Stimulated activated CD8-positive, alpha-beta memory T cell treated with anti-CD3 and anti-CD28 coated beads, Interleukin-2, amount 100 ng/mL, for 48 hours (primary cell): ENCODE results near the gene AVP.

Source experiments
- DNase-seq, 2 donors: peaks; one replicate each; pipeline ENCODE4 v3.0.0-alpha.2; 2020; ENCODE audit warnings: low read depth in 2 of 2

AVP gene

DNA sequence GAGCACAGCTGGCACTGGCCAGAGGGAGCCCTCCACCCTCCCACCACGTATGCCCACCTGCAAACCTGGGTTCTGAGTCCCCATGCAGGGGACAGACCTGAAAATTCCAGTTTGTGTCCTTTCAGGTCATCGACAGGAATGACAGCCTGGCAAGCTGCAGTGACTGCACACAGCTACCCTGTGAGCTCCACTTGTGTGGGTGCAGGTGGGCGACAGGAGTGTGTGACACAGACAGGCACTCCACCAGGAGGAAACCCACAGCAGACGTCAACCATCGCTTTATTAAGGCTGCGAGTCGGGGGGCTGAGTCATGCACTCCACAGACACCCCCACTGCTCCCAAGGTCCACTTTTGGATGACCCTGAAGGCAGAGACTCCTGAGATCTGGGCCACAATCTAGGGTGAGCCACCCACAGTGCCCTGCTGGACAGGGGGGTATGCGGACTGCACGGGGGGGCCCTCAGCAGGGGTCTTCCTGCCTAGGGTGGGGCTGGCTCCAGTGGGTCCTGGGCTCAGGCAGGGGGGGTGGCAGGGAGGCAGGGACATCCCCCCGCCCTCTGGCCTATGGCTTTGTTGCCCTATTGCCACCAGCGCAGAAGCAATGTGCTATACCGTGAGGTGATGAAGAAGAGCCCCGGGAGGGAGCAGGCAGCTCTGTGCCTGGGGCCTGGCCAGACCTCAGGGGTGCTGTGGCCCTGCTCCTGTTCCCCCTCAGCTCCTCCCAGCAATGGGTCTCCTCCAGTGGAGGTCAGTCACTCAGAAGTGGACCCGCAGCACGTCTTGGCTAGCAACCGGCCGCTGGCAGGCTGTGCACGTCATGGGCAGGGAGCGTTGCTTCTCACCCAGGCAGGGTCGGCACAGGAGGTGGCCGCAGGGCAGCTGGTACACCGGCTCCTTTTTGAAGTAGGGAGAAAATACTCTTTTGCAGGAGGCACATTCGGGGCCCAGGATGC is 25.1 kb upstream of the AVP start:
- no peak for DNase-seq

DNA sequence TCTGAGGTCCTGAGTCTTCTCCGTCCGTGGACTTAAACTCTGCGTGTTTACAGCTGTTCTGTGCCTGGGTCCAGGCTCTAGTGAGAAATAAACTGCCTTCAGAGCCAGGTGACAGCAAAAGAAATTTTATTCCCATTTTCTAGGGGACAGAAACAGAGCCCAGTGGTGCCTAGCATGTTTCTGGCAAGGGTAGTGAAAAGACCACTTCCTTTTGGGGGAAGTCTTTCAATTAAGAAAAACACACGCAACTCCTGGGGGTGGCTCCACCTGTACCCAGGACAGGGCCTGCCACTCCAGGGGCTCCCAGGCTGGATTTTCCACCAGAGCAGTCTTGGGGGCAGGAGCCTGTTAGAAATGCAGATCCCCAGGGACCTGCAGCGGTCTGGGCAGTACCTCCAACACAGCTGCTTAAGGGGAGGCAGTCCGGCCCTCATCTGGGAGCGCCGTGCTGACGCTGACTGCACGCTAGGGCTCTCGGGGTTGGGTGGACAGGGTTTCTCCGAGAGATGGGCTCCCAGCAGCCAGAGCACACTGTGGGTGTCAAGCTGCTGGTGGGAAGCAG is 23.0 kb upstream of the AVP start:
- DNase-seq = no peak

DNA sequence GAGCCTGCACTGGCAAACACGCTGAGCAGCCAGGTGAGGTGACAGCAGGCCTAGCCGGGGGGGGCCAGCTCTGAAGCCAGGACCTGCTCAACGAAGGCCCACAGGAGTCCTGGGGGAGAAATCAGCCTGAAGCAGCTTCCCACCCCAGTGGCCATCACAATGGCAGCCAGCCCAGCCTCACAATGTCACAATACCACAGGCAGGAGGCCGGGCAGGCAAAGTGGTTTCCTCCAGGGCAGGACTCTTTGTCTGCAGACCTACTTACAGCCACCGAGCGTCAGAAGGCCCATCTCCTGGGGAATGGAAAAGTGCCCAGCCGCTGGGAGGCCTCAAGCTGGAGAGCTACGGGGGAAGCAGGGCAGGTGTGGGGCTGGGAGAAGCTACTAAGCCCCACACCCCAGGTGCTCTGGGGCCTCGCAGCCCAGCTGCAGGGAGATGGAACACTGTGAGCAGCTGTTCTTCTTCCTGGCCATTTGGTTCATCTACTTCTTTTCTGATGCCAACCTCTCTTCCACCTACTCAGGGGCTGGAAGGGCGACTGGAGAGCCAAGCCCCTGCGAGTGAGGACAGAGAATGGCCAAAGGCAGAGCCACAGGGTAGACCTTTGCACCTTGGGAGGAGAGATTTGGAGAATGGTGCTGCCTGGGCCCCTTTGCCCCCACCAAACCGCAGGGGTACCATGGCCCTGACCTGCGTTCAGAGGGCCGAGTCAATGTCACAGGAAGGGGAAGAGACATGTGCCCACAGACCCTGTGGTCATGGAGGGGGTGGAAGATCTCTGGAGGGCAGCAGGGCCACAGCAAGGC is 22.3 kb upstream of the AVP start:
- DNase-seq = no peak

DNA sequence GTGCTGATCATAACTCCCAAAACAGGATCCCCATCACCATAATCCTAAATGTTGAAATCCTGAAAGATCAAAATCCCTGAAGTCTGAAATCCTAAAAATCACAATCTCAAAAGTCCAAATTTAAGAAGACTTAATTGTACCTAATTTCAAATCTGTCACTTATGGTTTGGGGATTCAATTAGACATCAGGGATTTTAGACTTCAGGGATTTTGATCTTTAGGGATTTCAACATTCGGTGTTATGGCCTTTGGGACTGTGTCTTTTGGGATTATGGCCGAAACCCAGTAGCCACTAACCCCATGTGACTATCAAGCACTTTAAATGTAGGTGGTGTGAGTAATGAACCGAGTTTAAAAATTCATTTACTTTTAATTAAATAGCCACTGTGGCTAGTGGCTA is 21.7 kb upstream of the AVP start:
- no peak for DNase-seq

DNA sequence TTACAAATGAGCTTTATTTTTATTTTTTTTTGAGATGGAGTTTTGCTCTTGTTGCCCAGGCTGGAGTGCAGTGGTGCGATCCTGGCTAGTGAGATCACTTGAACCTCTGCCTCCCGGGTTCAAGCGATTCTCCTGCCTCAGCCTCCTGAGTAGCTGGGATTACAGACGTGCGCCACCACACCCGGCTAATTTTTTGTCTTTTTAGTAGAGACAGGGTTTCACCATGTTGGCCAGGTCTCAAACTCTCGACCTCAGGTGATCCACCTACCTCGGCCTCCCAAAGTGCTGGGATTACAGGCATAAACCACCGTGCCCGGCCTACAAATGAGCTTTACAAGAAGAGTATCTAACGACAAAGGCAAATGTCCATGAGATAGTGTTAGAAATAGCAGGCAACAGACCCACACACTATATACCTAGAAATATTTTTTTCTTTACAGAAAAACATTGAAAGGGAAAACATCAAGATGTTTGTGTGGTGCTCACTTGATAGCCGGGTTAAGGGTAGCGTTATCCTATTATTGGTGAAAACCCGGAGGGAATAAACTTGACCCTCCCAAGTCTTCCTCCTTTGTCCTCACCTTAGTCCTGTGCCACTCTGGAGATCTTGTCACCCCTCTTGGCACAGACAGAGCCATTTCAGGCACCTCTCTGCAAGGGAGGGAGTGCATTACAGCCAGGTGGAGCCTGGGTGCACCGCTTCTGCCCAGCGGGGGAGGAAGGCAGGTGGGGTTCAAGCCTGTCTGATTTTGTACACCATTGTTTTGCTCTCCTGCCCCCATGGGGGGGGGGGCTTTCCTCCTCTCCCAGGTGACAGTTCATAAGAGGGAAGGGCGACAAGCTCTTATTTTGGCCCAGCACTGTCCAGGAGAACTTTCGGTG is 21.0 kb upstream of the AVP start:
- DNase-seq = no peak

DNA sequence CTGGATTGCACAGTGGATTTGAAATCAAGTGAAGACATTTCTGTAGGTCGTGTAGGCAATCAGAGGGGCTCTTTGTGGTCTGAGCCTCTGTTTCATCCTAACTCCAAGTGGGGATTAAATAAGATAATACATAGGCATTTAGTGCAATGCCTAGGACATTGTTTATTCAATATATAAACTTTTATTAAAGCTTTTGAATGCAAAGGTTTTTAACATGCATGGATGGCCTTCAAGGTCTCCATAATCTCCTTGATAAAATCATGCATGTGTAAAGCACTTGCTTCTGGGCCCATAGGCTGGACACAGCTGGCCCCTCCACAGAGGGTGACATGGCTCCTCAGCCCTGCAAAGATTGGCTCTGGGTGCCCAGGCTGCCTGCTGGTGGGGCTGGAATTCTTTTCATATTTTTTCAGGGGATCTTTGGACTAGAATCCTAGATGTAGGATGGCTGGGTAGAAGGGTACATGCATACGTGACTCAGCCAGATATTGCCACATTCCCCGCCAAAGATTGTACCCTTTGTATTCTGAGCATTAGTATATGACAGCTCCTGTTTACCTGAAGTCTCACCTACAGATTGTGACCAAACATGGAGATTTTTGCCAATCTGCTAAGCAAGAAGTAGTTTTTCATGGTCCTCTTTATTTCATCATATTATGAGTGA is 19.0 kb upstream of the AVP start:
- no peak for DNase-seq

DNA sequence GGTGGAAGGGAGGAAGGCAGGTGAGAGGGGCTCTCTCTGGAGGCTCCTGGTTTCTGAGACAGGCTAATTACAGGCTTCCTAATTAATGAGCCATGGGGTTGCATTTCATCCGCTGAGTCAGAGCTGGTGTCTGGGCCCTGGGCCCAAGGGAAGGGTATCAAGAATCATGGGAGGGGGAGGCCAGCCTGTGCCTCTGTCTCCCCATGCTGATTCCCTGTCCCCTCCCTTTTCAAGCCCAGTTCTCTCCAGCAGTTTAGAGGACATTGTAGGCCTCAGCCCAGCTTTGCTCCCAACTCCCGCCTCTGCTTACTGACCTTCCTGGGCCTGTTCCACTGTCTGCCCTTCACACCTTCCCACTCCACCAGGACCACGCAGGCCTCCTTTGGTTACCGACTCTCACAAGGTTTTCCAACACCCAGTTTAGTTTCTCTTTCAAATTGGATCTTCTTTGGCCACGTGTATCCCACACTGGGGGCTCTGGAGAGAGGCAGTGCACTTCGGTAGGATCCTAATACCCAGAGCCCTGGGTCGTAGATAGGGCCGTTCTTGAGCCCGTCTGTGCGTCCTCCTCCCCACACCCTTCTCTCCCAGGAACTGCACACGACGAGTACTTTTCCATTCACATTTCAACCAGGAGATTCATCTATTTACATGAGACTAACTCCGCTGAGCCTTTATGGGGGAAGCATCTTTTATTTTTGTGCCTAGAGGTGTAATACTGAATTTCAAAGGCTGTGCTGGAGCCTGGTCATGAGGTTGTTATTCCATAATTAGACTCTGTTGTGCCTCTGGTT is 18.2 kb upstream of the AVP start:
- DNase-seq = no peak

DNA sequence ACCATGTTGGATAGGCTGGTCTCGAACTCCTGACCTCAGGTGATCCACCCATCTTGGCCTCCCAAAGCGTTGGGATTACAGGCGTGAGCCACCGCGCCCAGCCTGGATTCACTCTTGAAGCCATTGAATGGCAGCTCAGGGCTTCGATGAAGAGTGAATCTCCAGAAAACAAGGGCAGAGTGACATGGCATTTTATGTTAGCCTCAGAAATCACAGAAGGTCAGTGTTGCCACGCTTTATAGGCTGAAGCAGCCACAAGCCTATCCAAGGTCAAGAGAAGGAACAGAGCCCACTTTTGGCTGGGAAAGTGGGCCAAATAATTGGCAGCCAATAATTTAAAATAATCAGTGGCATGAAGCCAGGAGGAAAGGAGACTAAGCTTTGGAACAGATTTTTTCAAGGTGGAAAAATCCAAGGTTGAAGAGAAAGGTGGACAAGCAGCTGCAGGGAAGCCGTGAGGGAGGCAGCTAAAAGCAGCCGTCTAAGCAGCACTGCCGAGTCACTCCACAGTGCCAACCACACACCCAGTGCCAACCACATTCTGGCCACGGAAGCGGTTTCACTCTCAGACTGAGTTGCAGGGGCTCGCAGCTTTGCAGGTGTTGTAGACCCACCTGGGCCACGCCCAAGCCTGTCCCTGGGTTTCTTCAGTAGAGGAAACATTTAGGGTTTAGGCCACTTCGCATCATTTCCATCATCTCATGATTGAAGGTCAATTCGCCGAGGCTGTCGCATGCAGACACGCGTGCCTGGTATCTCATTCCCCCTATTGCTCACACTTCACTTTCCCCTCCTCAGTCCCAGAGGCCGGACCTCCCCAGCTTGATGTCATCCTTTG is 17.4 kb upstream of the AVP start:
- peak; percentile 49 to 65 for DNase-seq

DNA sequence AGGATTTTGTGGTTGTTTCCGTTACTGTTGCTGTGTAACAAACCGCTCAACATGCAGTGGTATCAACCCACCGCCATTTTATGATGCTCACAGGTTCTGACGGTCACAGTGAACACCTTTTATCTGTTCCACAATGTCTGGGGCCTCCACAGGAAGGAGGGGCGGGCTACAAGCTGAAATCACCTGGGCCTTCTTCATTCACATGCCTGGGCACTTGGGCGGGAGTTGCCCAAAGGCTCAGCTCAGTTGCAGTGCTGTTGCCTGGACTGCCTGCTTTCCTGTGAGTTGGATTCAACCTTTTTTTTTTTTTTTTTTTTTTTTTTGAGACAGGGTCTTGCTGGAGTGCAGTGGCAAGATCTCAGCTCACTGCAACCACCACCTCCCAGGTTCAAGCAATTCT is 16.7 kb upstream of the AVP start:
- DNase-seq = no peak

DNA sequence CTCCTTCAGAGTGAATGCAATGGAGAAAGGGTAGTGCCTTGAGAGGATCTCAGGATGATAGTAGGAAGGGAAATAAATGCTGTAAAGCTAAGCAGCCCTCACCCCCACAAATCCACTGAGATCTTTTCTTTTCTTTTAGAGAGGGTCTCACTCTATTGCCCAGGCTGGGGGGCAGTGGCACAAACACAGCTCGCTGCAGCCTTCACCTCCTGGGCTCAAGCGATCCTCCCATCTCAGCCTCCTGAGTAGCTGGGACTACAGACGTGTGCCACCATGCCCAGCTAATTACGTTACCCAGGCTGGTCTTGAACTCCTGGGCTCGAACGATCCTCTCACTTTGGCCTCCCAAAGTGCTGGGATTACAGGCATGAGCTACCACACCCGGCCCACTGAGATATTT is 16.0 kb upstream of the AVP start:
- DNase-seq = no peak

DNA sequence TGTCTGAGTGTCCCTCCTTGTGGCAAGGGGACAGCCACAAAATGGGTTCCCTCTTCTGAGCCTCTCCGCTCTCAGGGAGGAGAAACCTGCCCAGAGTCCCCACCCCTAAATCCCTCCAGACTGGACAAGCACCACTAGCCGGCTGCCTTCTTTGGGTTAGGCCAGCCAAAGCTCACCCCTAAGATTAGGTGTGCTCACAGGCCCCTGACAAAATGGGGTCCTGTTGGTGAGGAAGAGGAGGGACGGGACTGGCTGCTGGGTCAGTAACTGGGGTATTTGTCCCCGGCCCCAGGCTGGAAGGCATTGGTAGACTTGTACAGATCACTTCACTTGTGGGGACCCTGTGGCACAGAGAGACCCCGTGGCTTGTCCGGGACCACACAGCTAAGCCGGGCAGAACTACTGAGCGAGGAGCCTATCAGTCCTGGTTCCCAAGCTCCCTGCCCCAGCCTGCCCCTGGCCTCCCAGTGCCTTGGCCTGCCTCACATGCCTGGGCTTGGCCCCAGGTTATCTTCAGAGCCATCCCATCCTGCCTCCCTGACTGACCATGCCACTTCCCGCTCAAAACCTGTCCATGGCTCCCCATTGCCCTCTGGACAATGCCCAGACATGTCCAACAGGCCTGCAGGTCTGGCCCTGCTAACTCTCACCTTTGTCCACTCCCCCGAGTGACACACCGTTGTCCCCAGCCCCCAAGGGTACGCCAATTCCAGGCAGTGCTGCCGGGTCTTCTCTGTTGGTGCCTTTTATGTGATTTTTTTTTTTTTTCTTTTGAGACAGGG is 10.5 kb upstream of the AVP start:
- DNase-seq = no peak

DNA sequence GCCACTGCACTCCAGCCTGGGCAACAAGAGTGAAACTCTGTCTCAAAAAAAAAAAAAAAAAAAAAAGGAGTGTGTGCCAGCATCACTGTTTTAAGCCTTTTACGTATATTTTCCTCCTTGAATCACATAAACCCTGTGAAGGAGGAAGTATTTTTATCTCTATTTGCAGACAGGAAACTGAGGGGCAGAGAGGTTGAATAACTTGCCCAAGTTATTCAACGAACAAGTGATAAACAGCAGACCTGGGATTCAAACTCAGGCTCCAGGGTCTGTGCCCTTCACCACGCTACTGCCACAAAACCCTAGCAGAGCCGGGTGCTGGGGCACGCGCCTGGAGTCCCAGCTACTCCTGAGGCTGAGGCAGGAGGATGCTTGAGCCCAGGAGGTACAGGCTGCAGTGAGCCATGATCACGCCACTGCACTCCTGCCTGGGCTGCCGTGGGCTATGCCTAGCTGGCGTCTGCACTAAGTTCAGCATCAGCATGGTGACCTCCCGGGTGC is 9.4 kb upstream of the AVP start:
- no peak for DNase-seq

DNA sequence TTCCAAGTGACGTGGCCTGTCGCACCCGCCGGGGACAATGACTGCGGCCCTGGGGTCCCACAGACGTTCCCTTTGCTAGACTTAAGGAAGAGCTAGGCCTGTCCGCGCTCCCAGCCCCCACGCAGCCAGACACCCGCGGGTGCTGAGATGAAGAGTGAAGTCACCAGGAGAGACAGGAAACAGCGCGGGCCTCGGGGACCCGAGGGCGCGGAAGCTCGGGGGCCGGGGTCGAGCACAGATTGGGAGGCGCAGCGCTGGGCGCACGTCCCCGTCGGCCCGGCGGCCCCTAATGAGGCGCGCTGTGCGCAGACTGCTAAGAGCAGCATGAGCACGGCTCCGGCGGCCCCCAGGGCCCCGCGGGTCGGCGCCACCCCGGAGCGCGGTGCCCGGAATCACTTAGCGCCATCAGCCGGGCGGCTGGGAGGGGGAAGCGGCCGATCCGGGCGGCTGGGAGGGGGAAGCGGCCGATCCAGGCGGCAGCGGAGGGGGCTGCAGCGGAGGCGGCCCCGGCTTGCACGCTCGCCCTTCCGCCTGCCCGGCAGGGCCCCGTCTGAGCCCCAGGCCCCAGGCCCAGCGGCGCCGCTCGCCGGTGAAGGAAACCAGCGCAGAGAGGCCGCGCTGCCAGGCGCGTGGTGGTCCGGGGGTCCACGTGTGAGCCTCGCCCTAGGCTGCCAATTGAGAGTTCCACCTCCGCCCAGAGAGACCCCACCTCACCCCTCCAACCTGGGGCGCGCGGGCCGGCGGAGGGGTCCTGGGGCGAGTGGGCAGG is 8.3 kb upstream of the AVP start:
- DNase-seq = no peak

DNA sequence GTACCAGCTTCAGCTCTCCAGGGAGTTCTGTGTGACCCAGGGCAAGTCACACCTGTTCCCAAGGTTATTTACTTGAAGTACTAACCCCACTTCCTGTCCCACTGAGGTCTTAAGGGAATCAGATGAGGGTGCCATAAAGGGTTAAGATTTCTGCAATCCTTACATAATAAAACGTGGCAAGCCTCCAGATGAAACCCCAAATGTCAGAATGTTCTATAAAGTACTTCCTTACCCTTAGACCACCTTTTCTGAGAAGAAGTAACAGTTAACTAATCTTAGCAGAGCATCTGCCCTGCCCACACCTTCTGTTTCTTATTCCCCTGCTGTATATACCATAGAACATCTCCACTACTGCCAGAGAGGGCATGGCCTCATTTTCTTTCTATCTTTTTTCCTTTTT is 6.0 kb upstream of the AVP start:
- DNase-seq = no peak

DNA sequence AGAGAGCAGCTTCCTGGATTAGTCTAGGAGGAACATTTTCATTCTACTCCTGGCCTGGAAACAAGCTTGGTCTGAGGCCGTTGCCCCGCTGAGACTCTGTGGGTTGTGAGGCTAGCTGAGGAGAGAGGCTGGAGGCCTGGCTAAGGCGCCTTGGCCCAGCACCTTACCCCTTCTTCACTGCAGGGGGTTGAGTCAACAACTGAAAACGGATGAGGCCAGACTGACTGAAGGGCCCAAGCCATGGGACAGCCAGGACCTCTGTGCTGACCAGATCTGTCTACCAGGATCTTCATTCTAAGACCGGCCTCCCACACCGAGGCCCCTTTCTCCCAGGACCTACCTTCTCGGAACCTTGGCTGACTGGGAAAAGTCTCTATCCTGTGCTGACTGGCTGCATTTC is 3.5 kb upstream of the AVP start:
- DNase-seq = no peak

DNA sequence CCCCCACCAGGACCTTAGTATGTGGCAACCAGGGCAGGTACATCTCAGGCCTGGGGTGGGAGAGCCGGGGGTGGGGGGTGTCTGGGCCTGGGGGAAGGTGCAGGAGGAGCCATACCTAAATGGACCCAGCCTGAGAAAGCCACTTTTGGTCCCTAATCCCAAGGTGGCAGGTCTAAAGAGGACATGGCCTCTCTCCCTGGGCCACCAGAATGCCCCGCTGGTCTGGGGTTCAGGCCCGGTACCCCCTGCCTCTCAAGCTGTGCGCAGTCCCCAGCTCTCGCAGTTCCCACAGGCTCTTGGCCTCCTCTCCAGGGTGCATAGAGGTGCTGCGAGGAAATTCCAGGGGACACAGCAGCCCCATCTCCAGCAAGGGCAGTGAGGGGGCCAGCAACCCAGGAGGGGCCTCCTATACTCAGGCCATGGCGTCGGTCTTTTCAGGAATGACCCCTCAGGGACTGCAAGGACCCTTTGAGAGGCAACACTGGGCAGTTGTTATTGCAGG is 1.1 kb upstream of the AVP start:
- no peak for DNase-seq

DNA sequence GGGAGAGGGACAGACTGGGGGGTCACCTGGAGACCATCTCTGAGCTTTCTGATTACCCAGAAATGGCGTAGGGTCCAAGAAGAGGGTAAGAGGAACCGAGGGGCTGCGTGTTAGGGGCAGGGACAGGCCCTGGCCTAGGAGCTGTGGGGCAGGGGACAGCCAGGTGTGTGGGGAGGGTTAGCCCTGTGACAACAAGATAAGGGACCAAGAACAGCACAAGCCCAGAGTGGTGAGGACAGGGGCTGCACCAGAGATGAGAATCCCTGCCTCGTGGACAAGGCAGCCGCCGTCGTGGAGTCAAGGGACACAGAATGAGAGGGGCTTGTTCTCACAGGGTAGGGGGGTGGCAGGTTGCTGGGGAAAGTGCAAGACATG is 449 bp upstream of the AVP start:
- DNase-seq = no peak
